ENCODE measurements around the gene FOXS1.

Gene FOXS1

DNA sequence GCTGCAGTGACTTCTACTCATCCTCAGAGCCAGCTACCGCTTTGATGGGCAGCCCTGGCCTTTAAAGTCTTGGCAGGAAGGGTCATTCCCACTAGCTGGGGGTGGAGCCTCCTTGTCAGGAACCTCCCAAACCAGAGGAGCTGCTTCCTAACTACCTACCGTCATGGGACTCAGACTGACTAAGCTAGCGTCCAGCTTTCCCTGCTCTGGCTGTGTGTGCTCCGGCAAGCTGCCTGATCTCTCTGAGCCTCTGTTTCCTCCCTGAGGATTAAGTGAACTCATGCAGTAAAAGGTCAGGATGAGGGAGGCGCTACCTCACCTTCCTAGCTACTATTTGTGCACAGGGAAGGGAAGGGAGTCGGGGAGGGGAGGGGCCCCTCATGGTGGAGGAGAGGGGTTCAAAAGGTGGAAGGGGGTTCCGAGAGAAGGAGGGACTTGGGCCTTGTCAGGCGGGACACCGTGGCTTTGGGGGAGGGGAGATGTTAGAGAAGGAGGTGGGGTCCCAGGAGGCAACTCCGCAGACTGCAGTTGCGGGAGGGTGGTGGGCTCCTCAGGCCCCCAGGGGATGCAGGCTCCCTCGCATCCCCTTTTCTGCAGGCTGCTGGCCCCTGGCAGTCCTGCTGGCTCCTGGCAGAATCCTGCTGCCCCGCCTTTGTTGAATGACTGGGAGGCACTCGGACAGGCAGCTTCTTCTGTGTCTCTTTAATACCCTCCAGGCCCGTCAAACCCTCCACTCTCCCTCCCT, 15.2 kb upstream of the FOXS1 start:
- DNase-seq: peak; percentile 27

DNA sequence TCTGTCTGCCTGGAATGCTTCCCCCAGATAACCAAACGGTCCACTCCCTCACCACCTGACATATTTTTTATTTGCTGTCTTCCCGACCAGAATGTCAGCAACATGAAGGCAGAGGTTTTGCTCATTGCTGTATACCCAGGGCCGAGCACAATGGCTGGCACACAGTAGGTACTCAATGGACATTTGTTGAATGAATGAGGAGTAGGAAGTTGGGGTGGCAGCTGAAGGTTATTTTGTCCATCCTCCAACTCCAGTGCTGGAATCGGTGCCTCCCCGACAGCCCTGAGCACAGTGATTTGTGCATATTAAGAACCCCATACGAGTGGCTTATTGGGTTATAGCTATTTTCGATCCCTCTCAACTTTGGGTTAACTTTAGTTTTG, 14.6 kb upstream of the FOXS1 start:
- no peak for DNase-seq

DNA sequence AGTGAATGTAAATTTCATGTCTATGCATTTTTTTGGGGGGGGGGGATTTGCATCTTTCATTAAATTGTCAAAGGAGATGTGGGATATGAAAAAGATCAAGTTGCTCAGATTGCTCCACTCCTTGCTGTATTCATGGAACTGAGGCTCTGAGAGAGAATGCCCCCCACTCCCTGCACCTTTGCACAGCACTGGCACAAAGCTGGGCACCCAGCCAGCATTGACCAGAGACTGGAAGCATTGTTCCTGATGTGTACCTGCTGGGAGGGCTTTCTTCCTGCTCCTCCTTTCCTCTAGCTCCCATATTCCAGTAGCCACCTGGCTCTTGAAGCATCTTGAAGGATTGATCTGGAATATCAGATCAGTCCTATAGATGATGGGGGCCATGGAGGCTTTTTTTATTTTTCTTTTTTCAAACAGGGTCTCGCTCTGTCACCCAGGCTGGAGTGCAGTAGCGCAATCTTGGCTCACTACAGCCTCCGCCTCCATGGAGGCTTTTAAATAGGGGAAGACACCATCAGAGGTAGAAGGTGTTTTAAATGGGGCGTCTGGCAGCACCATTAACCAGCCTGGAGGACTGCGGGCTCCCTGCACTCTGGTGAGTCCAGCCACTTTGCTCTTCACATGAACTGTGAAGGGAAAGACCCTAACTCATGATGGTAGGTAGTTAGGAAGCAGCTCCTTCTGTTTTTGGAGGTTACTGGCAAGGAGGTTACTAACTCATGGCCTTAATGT, 14.0 kb upstream of the FOXS1 start:
- DNase-seq: no peak

DNA sequence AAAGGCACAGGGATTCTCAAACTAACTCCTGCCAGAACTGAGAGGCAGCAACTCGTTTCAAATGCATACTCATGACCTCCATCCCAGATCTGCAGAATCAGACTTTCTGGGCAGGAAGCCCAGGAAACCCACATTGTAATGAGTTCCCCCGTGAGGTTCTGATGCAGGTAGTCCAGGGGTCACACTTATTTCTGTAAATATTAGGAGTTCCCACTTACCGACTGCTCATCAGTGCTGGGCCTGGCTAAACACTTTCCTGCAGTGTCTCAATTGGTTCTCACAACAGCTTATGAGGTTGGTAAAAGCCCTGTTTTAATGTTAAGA, 13.3 kb upstream of the FOXS1 start:
- no peak for DNase-seq

DNA sequence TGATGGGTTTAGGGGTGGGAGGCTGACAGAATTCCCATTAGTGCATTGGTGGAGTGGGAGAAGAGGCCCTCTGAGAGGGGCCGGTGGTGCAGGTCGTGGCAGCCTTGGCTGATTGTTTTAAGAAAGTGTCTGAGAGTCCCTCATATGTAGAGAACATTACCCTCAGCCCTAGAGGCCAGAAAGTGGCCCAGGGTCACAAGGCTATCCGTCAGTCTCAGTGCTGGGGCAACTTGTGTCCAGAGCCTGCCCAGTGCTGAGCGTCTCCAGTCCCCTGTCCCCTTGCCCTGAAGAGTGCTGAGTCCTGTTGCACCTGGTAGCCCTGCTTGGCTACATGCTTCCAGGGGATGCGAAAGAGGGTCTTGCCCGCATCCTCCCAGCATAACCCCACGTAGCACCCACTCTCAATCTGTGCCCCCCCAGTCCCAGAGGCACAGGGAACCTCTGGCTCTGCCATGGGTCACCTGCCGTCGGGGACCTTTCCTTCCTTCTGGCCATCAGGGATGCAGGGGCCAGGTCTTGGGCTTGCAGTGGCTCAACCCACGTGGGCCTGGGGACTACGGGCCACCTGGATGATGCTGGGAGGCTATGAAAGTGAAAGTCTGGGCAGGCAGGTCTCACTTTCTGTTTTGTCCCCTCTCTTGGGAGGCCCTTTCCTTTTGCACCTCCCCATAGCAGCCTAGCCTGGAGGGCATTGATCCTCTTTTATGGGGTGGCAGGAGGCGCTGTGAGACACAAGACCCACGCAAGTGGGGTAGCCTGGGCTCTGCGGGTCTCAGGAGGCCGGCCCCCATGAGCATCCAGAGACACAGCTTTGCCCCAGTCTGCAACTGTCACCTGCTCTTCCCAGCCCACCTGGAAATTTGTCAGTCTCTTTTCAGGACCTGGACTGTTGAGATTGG, 12.7 kb upstream of the FOXS1 start:
- no peak for DNase-seq

DNA sequence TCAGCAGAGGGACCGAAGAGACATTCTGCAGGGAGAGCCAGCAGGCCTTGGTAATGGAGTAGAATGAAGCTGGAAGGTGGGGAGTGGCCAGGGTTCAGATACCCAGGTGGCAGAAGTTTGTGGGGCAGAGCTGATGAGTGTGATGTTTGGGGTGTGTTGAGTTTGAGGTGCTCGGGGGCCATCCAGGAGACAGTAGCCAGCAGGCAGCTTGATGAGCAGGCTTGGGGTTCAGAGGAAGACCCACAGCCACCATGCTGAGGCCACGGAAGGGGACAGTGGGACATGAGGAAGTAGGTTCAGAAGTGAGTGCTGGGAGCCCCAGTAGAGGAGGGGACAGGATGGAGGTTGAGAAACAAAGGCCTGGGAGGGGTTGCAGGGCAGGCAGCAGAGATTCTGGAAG, 11.1 kb upstream of the FOXS1 start:
- DNase-seq: no peak

DNA sequence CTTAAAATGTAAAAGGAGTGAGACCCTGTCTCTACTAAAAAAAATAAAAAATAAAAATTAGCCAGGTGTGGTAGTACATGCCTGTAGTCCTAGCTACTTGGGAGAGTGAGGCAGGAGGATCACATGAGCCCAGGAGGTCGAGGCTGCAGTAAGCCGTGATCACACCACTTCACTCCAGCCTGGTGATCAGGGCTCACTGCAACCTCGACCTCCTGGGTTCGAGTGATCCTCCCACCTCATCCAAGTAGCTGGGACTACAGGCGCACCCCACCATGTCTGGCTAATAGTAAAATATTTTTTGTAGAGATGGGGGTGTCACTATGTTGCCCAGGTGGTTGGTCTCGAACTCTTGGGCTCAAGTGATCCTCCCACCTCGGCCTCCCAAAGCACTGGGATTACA, 8.1 kb upstream of the FOXS1 start:
- DNase-seq: no peak

DNA sequence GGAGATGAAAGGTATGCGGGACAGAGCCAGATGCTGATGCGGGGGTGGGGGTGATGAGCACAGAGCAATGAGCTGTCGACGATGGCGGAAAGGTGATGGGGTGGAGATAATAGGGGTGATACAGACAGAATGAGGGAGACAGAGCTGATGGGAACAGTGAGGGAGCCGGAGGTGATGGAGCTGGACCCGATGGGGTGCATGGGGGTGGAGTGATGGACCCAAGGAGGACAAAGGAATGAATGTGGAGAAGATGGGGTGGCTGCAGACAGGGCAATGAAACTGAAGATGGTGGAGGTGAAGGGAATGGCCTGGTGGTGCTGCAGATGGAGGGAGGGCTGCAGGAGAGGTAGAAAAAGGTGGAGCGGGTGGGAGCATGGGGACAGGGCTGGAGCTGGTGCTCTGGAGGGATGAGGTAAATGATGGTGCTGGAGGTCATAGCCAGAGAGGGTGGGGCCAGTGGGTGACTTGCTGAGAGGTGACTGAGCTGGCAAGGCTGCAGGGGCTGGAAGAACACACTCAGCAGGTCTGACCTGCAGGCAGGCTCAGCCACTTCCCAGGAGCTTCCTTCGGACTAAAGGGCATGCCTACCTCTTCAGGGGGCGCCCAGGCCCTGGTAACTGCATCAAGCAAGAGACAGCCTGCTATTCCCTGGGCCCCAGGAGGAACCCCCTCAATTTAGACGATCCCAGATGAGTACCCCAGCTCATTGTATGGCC, 6.0 kb upstream of the FOXS1 start:
- no peak for DNase-seq

DNA sequence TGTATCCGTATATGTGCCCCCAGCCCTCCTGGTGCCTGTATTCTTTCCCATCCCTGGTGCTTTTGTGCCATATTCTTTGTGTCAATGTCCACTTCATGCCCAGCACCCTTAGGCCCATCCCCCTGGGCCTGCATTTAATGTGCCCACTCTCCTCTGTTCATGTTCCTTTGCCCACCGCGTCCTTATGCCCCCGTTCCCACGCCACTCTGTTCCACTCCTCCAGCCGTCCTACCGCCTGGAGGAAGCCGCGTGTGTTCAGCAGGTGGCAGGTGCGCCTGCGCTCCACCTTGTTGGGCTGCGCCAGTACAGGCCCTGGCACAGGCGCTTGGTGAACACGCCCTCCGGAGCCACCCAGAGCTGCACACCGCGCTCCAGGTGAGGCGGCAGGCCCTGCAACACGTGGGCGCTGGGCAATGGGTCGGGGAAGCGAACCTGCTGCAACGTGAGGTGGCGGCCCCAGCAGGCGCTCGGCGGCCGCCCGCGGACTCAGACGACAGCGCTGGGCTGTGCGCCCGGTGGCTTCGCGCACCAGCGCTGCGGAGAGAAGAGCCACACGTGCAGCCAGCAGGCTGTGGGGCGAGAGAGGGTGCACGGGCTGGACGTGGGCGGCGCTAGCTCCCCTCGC, 4.0 kb upstream of the FOXS1 start:
- no peak for DNase-seq

DNA sequence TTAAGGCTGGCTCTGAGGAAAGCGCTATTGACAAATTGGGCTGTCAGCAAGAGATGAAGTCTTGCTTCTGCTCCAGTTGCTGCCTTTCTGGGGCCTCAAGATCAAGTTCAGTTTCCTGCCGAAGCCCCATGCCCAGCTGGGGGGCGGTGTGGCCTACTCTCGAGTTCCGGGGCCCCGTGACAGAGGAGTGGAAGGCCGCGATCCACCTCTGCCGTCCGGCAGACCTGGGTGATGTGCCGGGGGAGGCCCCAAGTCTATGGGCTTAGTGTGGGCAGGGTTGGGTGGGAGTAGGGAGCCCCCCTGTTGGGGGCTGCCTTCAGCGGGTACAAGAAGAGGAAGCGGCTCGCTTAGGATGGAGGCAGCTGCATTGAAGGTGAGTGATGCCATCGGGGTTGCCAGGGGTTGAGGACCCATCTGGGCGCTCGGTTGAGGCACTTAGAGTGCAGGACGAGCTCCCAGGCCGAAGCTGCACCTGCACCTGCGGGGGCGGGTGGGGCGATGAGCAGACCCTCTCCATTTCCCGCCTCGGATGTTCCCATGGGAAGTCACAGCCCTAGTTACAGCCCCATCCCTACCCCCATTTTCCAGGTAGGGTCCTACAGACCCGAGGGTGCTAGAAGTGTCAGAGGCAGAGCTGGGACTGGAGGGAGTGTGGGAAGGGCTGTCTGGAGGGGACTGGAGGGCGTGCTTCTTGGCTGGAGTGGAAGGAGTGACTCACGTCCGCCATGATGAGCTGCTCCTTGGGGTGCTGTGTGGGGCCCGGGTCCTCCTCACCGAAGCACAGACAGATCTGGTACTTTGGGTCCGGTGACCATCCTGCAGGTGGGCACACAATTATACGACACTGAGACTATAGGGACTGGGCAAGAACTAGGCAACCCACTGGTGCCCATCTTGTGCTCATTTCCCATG, 2.9 kb upstream of the FOXS1 start:
- DNase-seq: no peak

DNA sequence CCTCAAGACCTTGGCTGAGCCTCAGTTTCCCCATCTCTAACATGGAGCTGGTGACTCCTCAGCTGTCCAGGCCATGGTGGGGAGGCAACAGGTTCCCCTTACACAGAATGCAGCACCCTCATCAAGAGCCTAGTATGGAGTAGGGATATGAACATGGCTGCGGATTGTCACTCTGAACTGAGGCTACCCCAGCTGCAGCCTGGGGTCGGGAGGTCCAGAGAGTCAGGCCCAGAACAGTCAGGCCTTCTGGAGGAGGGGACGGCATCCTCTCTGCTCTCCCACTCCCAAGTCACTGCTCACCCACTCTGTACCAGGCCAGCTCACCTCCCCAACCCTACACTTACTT, 1.4 kb upstream of the FOXS1 start:
- no peak for DNase-seq

DNA sequence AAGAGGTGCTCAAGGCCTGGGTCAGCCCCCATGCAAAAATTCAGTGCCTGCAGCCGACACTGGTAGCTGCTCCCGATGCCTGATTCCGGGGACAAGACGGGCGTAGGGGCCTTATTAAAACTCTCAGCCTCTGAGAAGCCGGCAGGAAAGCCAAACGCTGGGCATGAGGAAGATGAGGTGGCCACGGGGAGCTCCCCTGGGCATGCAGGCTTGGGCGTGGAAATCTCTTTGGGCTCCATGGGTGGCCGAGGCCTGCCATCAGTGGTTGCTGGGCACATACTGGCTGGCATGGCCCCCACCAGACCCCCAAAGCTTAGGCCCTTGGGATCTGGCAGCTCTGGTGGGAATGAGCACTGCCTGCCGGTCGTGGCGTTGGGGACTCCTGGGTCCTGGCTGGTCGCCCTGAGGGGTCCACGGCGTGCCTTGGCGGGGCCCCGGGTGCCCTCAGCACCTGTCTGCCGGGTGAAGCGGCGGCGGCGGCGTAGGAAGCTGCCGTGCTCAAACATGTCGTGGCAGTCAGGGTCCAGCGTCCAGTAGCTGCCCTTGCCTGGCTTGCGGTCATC, 586 bp downstream of the FOXS1 start:
- DNase-seq: no peak

DNA sequence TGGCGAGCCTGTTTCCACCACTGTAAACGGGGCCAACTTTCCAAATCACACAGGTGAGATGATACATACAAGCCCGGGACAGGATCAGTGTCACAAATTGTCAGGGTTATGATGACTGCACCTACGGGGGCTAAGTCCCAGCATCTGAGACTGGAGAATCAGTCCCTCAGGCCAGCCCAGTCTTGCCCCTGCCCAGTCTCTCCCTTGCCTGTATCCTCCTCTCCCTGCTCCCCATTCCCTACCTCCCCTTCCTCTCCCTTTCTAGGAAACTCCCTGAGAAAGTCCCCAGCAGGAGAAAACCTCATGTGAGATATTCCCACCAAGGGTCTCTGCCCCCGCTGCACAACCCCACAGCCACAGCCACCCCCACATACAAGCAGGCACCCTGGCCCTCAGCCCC, 1.5 kb downstream of the FOXS1 start:
- no peak for DNase-seq

DNA sequence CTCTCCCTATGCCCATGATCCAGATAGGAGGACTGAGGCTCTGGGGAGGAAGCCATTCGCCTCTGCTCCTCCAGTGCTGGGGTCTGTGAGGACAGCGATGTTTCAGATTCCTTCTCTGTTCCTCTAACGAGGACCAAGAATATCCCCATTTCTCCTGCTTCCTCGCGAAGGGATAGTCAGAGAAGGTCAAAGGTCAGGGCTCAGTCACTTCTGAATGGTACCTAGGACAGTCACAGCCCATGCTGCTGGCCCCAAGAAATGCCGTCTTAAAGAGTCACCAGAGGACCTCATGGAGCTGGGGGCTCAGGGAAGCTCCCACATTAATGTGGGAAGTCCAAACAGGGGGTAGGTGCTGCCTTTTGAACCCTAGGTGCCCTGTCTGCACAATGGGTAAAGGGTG, 2.1 kb downstream of the FOXS1 start:
- DNase-seq: no peak

DNA sequence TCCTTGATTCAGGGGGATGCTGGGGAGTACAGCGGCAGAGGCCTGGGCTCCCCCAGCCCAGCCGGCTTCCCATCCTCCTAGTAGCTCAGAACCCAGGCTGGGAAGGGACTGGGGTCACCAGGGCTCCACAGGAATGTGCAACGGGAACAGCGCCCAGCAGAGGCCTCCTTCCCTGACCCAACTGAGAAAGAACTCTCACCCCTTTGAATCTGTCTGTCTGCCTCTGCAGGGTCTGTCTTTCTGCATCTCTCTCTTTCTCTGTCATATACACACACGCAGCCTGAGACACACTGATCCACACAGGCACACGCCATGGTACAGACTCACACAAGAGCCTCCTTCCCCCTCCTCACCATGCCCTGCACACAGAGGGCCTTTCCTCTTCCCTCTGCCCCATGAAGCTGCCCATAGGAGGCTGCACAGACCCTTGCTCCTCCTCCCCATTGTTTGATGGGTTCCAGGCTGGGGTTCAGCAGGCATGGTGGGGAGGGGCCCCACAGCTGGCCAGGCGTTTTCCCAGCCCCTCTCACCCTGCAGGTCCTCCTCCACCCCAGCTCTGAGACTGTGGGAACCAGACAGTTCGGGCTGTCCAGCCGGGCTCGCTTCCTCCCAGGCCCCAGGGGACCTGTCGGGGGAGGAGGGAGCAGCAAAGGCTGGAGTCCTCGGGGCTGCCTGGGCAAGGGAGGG, 2.8 kb downstream of the FOXS1 start:
- DNase-seq: no peak

DNA sequence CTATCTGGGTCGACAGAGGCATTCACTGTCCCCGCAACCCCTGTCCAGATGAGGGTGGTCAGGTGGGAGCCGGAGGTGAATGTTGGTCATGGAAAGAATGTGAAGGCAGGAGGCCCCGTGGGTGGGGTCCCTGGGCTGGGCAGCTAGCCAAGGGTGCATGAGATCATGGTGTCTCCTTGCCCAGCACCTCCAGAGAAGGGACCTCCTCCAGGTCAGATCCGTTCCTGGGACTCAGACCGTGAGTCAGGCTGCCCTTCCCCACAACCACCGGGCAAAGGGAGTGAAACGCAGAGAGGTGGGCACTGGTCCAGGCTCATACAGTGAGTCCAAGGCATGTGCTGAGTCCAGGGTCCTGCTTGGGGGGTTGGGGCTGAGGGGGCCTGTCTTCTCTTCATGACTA, 3.5 kb downstream of the FOXS1 start:
- no peak for DNase-seq

DNA sequence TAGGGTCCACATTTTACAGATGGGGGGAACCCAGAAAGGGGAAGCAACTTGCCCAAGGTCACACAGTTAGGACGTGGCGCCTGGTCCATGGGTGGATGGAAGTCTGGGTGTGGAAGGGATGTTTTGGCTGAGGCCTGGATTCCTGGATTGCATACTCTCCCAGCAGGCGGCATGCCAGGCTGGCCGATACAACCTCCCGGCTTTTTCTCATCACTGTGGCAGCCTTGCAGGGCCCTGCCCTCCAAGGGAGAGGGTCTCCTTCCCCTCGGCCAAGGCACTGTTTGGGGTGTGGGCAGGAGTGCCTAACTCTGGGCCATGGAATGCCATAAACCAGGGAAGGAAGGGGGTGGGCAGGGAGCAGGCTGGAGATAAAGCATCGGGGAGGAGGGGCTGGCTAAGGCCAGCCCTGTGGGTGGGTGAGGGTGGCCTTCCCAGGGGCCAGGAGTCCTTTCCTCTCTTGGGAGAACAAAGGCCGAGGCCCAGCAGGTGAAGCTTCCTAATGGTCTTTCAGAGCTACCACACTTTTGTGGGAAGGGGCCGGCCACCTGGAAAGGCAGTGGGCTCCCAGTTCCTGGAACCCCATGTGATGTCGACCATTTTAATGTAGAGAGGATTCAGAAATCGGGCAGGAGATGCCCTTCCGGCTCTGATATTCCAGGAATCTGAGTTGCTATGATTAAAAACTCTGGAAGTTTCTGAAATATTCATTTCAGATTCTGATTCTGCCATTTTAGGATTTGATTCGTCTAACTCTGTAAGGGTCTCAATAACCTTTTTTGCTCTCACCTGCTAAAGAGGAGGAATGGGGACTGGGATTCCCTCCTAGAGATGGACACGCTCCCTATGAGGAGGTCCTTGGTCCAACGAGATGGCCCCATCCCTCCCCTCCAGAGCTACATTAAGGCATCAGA, 4.2 kb downstream of the FOXS1 start:
- no peak for DNase-seq

DNA sequence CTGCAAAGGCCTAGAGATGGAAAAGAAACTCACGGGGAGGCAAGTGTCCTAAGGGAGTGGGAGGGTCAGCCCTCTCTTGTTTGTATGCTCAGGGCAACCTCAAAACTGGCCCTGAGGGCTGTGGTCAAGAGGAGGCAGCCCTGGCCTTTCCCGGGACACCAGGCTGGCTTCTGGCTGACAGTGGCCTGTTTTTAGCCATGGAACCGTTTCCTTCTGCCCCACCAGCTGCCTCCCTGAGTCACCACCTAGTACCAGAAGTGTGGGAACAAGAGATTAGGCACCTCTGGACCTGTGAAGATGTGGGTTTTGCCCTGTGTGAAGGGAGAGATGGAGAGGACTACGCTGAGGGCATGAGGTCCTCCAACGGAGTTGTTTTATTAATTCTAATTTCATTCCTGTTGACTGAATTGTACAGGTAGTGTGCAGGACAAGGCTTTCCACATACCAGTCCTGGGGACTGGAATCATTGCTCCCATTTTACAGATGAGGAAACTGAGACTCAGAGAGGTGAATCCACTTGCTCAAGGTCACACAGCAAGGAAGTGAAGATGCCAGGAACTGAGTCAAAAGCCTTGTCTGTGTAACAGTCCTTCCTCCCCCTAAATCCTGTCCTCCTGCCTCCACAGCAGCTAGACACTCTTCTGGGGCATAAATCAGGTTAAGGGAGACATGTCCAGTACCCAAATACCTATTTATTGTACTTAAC, 5.5 kb downstream of the FOXS1 start:
- peak; percentile 23 for DNase-seq

All from hematopoietic multipotent progenitor cell treated with erythropoietin and hydrocortisone succinate and interleukin-3 and kit ligand, for 4 days (in vitro differentiated cells).